Liver (tissue), 9 donors: ENCODE results near the gene ETS1. TPM values are rescaled to one million over a fixed set of nuclear protein-coding genes. Genes with fewer than 3 reads are reported as not detected.

Source experiments
- DNase-seq: peaks from one replicate; pipeline ENCODE4 v3.0.0-alpha.2; 2017; ENCODE audit warnings: low spot score
- H3K27ac ChIP-seq, 2 donors: one replicate each; pipeline ENCODE4 v1.7.0; 2013; ENCODE audit warnings: inconsistent platforms in 2 of 2, low read length in 2 of 2, control low read depth in 1 of 2, low read depth in 1 of 2, mild to moderate bottlenecking in 1 of 2
- H3K27me3 ChIP-seq, 4 donors: one replicate each; pipeline versions ENCODE4 v1.6.1 to v1.7.0; 2013; ENCODE audit warnings: low read length in 3 of 4, inconsistent platforms in 1 of 4, mild to moderate bottlenecking in 1 of 4, moderate library complexity in 1 of 4; ENCODE audit not compliant: control insufficient read depth in 4 of 4, insufficient read depth in 4 of 4
- H3K36me3 ChIP-seq, 4 donors: one replicate each; pipeline versions ENCODE4 v1.6.1 to v1.7.0; 2013; ENCODE audit warnings: low read length in 3 of 4, mild to moderate bottlenecking in 3 of 4, low read depth in 1 of 4, moderate library complexity in 1 of 4; ENCODE audit not compliant: control insufficient read depth in 4 of 4, insufficient read depth in 3 of 4
- H3K4me1 ChIP-seq, 4 donors: one replicate each; pipeline versions ENCODE4 v1.6.1 to v1.7.0; 2013; ENCODE audit warnings: low read length in 3 of 4, mild to moderate bottlenecking in 3 of 4, moderate library complexity in 1 of 4; ENCODE audit not compliant: control insufficient read depth in 4 of 4, insufficient read depth in 4 of 4
- H3K4me3 ChIP-seq, 3 donors: one replicate each; pipeline versions ENCODE4 v1.6.1 to v1.7.0; 2013; ENCODE audit warnings: low read length in 3 of 3, control low read depth in 1 of 3, low read depth in 1 of 3, mild to moderate bottlenecking in 1 of 3
- H3K9ac ChIP-seq, 2 donors: one replicate each; pipeline ENCODE4 v1.7.0; 2013; ENCODE audit warnings: low read length in 2 of 2, mild to moderate bottlenecking in 2 of 2, moderate library complexity in 2 of 2, control low read depth in 1 of 2, low read depth in 1 of 2
- H3K9me3 ChIP-seq, 4 donors: one replicate each; pipeline versions ENCODE4 v1.6.1 to v1.7.0; 2013; ENCODE audit warnings: low read length in 3 of 4; ENCODE audit not compliant: control insufficient read depth in 4 of 4
- EGR1 ChIP-seq, 2 donors: IDR thresholded peaks; 2 replicates each; pipeline ENCODE4 v1.6.1; 2016 to 2018; ENCODE audit warnings: antibody characterized with exemption in 2 of 2, low read depth in 2 of 2
- FOXA1 ChIP-seq: IDR thresholded peaks from 2 replicates; pipeline ENCODE4 v1.6.1; 2016; ENCODE audit warnings: antibody characterized with exemption
- FOXA2 ChIP-seq: IDR thresholded peaks from 2 replicates; pipeline ENCODE4 v1.6.1; 2016; ENCODE audit warnings: antibody characterized with exemption
- GABPA ChIP-seq, 2 donors: IDR thresholded peaks in 1 of 2; conservative IDR thresholded peaks in 1 of 2; 2 replicates each; pipeline ENCODE4 v1.6.1; 2016; ENCODE audit warnings: antibody characterized with exemption in 2 of 2, mild to moderate bottlenecking in 1 of 2, moderate library complexity in 1 of 2
- HNF4A ChIP-seq, 2 donors: conservative IDR thresholded peaks; 2 replicates each; pipeline ENCODE4 v1.6.1; 2016; ENCODE audit warnings: antibody characterized with exemption in 2 of 2, mild to moderate bottlenecking in 2 of 2
- HNF4G ChIP-seq: IDR thresholded peaks from 2 replicates; pipeline ENCODE4 v1.6.1; 2016; ENCODE audit warnings: antibody characterized with exemption
- JUND ChIP-seq, 2 donors: IDR thresholded peaks; 2 replicates each; pipeline ENCODE4 v1.6.1; 2016; ENCODE audit warnings: antibody characterized with exemption in 2 of 2
- NR2F2 ChIP-seq: IDR thresholded peaks from 2 replicates; pipeline ENCODE4 v1.6.1; 2016; ENCODE audit warnings: antibody characterized with exemption
- RAD21 ChIP-seq, 2 donors: IDR thresholded peaks; 2 replicates each; pipeline ENCODE4 v1.6.1; 2016; ENCODE audit warnings: antibody characterized with exemption in 2 of 2, mild to moderate bottlenecking in 2 of 2
- RXRA ChIP-seq, 2 donors: IDR thresholded peaks; 2 replicates each; pipeline ENCODE4 v1.6.1; 2017 to 2018; ENCODE audit warnings: antibody characterized with exemption in 2 of 2, mild to moderate bottlenecking in 1 of 2
- SP1 ChIP-seq: IDR thresholded peaks from 2 replicates; pipeline ENCODE4 v1.6.1; 2018; ENCODE audit warnings: antibody characterized with exemption, mild to moderate bottlenecking
- TAF1 ChIP-seq: conservative IDR thresholded peaks from 2 replicates; pipeline ENCODE4 v1.6.1; 2016; ENCODE audit warnings: antibody characterized with exemption, mild to moderate bottlenecking
- YY1 ChIP-seq: IDR thresholded peaks from 2 replicates; pipeline ENCODE4 v1.6.1; 2016; ENCODE audit warnings: antibody characterized with exemption, mild to moderate bottlenecking
- polyA plus RNA-seq, 2 donors: library from polyadenylated mRNA; stranded (reverse) in 1 of 2; unstranded in 1 of 2; fragments of 200-250 nt in 1 of 2; fragments of >200 nt in 1 of 2; fragmentation: Nextera tagmentation in 1 of 2; extraction: Ambion mirVana in 1 of 2; gene quantifications; one replicate each; pipeline versions ENCODE4 v1.2.1 to v1.2.3, GENCODE V29; 2013 to 2015
- total RNA-seq, 2 donors: library from RNA; depleted of rRNA; stranded (reverse); fragments of >200 nt; gene quantifications; one replicate each; pipeline ENCODE4 v1.2.3, GENCODE V29; 2014
- TF ChIP-seq, protein P1 (sequence below): IDR thresholded peaks from 2 replicates; pipeline ENCODE4 v1.6.1; 2016; ENCODE audit warnings: antibody characterized with exemption
- TF ChIP-seq, protein P2 (sequence below): IDR thresholded peaks from 2 replicates; pipeline ENCODE4 v1.6.1; 2016; ENCODE audit warnings: antibody characterized with exemption, mild to moderate bottlenecking
- TF ChIP-seq, protein P3 (sequence below): IDR thresholded peaks from 2 replicates; pipeline ENCODE4 v1.6.1; 2016; ENCODE audit warnings: antibody characterized with exemption
- TF ChIP-seq, protein P4 (sequence below): IDR thresholded peaks from 2 replicates; pipeline ENCODE4 v1.6.1; 2016; ENCODE audit warnings: antibody characterized with exemption
- TF ChIP-seq, protein P5 (sequence below): fragments of 150-350 bp; IDR thresholded peaks from 2 replicates; pipeline ENCODE4 v1.5.1; 2017; ENCODE audit warnings: improper control_type of control experiment, low read depth, low read length; ENCODE audit not compliant: missing input control
- donor health status: healthy.
- donor health status: healthy.
- donor health status: healthy.
- donor health status: healthy.
- donor health status: healthy.

ETS1 gene
- total and polyA plus RNA-seq, 4 donors = 4.8 to 30.0 (median 20.3) TPM

DNA sequence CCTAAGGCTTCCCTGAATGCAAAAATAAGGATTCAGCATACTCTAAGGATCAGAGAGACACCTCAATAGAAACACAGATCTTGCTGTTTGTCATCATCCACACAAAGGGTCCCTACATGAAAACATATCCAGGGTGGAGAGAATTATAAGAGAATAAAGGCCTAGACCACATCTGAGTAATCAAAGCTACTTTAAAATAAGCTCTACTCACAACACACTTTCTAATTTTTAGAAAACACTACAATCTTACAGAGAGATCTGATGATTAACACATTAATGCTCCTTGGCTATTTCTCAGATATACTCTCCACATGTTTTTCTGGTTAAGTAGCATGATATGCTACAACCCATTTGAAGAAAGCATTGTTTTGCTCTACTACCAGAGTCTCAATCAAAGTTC, 108.2 kb downstream of the ETS1 start:
- H3K4me3 ChIP-seq = no peak overlapping the region
- no peaks in the 10 kb centered on the region for H3K27me3 ChIP-seq
- H3K4me1 ChIP-seq = no peaks in the 10 kb centered on the region
- peaks cover 0 to 3% (median 0%) of the 10 kb centered on the region in 4 donors for H3K36me3 ChIP-seq
- H3K9me3 ChIP-seq = no peaks in the 10 kb centered on the region
- DNase-seq = no peak
- no peak overlapping the region for H3K9ac ChIP-seq
- TF ChIP-seq SP1 = no peak
- no peak for TF ChIP-seq RXRA (IDR thresholded peaks at IDR 0.05)
- no peak for TF ChIP-seq HNF4A (conservative IDR thresholded peaks at IDR 0.05)
- no peak for TF ChIP-seq YY1
- TF ChIP-seq EGR1 (IDR thresholded peaks at IDR 0.05; ENCODE audit: low read depth in 2 of 2) = no peak
- TF ChIP-seq, protein P1, sequence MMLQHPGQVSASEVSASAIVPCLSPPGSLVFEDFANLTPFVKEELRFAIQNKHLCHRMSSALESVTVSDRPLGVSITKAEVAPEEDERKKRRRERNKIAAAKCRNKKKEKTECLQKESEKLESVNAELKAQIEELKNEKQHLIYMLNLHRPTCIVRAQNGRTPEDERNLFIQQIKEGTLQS = no peak
- TF ChIP-seq, protein P2, sequence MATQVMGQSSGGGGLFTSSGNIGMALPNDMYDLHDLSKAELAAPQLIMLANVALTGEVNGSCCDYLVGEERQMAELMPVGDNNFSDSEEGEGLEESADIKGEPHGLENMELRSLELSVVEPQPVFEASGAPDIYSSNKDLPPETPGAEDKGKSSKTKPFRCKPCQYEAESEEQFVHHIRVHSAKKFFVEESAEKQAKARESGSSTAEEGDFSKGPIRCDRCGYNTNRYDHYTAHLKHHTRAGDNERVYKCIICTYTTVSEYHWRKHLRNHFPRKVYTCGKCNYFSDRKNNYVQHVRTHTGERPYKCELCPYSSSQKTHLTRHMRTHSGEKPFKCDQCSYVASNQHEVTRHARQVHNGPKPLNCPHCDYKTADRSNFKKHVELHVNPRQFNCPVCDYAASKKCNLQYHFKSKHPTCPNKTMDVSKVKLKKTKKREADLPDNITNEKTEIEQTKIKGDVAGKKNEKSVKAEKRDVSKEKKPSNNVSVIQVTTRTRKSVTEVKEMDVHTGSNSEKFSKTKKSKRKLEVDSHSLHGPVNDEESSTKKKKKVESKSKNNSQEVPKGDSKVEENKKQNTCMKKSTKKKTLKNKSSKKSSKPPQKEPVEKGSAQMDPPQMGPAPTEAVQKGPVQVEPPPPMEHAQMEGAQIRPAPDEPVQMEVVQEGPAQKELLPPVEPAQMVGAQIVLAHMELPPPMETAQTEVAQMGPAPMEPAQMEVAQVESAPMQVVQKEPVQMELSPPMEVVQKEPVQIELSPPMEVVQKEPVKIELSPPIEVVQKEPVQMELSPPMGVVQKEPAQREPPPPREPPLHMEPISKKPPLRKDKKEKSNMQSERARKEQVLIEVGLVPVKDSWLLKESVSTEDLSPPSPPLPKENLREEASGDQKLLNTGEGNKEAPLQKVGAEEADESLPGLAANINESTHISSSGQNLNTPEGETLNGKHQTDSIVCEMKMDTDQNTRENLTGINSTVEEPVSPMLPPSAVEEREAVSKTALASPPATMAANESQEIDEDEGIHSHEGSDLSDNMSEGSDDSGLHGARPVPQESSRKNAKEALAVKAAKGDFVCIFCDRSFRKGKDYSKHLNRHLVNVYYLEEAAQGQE = no peak
- TF ChIP-seq, protein P3, sequence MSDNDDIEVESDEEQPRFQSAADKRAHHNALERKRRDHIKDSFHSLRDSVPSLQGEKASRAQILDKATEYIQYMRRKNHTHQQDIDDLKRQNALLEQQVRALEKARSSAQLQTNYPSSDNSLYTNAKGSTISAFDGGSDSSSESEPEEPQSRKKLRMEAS = no peak
- no peak for TF ChIP-seq JUND (IDR thresholded peaks at IDR 0.05)
- TF ChIP-seq FOXA1 = no peak
- TF ChIP-seq, protein P4, sequence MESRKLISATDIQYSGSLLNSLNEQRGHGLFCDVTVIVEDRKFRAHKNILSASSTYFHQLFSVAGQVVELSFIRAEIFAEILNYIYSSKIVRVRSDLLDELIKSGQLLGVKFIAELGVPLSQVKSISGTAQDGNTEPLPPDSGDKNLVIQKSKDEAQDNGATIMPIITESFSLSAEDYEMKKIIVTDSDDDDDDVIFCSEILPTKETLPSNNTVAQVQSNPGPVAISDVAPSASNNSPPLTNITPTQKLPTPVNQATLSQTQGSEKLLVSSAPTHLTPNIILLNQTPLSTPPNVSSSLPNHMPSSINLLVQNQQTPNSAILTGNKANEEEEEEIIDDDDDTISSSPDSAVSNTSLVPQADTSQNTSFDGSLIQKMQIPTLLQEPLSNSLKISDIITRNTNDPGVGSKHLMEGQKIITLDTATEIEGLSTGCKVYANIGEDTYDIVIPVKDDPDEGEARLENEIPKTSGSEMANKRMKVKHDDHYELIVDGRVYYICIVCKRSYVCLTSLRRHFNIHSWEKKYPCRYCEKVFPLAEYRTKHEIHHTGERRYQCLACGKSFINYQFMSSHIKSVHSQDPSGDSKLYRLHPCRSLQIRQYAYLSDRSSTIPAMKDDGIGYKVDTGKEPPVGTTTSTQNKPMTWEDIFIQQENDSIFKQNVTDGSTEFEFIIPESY = no peak
- no peak for TF ChIP-seq RAD21 (IDR thresholded peaks at IDR 0.05)
- TF ChIP-seq GABPA (IDR thresholded peaks at IDR 0.05 in 1 of 2, conservative IDR thresholded peaks at IDR 0.05 in 1 of 2) = no peak
- no peak for TF ChIP-seq HNF4G
- TF ChIP-seq, protein P5, sequence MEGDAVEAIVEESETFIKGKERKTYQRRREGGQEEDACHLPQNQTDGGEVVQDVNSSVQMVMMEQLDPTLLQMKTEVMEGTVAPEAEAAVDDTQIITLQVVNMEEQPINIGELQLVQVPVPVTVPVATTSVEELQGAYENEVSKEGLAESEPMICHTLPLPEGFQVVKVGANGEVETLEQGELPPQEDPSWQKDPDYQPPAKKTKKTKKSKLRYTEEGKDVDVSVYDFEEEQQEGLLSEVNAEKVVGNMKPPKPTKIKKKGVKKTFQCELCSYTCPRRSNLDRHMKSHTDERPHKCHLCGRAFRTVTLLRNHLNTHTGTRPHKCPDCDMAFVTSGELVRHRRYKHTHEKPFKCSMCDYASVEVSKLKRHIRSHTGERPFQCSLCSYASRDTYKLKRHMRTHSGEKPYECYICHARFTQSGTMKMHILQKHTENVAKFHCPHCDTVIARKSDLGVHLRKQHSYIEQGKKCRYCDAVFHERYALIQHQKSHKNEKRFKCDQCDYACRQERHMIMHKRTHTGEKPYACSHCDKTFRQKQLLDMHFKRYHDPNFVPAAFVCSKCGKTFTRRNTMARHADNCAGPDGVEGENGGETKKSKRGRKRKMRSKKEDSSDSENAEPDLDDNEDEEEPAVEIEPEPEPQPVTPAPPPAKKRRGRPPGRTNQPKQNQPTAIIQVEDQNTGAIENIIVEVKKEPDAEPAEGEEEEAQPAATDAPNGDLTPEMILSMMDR = no peak
- TF ChIP-seq NR2F2 = no peak
- TF ChIP-seq FOXA2 = no peak
- TF ChIP-seq TAF1 = no peak
- peak overlapping the region in 1 of 2 donors; percentile 25 for H3K27ac ChIP-seq
